ENCODE data around the gene MYO7A.

Gene MYO7A

DNA sequence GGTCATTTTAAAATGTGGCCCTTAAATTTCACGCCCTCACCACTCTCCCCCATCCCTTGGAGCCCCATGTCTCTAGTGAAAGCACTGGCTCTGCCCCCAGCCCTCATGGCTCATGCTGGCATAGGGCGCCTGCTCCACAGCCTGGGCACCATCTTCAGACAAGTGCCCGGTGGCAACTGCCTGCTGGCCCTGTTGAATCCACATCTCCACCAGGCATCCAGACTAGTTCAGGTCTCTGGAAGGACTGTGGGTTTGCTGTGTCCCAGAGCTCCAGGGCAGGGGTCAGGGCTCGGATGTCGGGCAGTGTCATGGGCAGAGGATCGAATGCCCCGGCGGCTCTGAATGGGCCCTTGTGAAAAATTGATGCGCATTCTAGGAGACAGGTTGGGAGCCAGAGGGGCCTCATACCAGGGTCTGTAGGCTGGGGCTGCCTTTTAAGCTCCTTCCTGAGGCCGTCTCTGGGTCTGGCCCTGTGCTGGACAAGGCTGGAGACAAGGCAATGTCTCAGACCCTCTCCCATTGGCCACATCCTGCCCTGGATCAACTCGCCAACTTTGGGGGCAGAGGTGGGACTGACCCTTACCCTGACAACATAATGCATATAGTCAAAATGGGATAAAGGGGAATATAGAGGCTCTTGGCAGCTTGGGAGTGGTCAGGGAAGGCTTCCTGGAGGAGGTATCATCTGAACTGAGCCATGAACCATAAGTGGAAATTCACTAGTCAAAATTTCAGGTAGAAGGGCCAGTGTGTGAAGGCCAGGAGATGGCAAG is 1.2 kb downstream of the MYO7A start:
- DNase-seq: no peak

DNA sequence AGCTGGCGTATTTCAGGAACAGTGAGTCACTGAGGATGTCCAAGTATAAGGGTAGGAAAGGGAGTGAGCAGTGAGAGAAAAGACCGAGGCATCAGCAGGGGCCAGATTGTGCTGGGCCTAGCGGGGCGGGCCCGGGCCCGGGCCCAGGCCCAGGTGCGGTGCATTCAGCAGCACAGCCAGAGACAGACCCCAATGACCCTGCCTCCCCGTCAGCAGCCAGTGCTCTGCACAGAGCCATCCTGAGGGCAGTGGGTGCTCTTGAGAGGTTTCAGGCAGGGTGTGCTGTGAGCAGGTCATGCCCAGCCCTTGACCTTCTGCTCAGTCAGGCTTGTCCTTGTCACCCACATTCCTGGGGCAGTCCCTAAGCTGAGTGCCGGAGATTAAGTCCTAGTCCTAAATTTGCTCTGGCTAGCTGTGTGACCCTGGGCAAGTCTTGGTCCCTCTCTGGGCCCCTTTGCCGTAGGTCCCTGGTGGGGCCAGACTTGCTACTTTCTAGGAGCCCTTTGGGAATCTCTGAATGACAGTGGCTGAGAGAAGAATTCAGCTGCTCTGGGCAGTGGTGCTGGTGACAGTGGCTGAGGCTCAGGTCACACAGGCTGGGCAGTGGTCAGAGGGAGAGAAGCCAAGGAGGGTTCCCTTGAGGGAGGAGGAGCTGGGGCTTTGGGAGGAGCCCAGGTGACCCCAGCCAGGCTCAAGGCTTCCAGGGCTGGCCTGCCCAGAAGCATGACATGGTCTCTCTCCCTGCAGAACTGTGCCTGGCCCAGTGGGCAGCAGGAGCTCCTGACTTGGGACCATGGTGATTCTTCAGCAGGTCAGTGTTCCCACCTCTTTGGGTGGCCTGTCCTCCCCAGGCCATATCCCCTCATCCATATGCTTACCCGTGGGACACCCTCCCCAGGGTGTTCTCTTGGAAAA is 2.1 kb downstream of the MYO7A start:
- DNase-seq: no peak

DNA sequence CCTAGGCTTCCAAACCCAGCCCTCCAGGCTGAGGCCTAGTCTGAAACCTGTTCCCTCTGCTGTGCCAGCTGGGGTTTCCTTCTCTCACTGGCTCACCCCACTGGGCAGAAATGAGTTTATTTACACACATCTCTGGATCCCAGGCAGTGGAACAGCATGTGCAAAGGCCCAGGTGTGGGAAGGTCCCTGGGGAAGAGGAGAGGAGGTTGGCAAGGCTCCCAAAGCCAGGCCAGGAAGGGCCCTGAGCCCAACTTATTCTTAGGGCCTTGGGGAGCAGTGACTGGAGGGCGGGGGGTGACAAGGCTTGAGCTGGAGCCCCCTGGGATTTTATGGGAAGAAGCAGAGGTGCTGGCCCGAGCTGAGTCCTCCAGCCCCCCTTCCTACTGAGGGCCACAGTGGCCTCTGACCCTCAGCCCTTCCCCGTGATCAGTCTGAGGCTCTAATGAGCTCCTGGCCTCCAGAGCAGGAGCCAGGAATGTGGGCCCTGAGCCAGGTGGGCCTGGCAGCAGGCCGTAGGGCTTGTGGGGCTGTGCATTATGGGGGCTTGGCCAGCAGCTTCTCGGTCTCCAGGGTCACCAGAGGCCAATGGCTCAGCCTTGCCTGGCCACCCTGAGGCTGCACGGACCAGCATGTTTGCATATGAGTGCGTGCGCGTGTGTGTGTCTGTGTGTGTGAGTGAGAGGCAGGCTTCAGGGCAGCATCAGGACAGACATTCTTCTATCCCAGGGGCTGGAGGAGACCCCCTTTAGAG is 2.9 kb downstream of the MYO7A start:
- DNase-seq: no peak

DNA sequence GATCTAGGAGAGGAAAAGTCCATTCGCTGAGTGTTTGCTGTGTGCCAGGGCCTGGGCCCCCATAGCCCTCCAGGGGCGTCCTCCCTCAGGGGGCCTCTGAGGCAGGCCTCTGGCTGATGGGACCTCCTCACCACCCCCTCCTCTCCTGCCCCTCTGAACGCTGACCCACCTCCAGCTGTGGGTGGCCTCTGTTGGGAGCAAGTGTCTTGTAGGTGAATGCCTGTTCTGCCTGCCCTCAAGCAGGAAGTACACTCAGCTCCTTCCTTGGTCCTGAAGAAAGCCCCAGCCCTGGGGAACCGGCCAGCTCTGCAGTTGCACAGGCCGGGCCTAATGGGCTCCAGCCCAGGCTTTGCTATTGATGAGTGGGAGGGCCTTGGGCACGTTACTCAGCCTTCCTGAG is 3.5 kb downstream of the MYO7A start:
- no peak for DNase-seq

DNA sequence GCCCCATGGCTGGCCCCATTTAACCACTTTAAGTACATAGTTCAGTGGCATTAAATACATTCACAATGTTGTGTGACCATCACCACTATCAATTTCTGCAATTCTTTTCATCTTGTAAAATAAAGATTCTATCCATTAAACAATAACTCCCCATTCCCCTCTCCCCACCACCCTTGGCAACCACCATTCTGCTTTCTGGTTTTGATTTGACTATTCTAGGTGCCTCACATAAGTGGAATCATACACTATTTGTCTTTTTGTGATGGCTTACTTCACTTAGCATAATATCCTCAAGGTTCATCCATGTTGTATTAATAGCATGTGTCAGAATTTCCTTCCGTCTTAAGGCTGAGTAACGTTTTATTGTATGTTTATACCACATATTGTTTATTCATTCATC is 7.0 kb downstream of the MYO7A start:
- no peak for DNase-seq

DNA sequence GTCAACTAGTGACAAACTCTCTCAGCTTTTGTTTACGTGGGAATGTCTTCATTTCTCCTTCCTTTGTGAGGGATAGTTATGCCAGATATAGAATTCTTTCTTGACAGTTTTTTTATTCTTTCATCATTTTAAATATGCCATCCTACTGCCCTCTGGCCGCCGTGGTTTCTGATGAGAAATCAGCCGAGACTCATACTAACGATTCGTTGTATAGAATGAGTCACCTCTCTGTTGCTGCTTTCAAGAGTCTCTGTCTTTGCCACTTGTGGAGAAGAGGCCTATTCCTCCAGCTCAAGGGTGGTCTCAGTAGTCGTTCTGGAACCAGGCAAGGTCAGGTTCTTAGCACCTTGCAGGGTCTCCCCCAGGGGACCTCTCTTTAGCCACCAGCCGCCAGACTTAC is 8.0 kb downstream of the MYO7A start:
- no peak for DNase-seq

DNA sequence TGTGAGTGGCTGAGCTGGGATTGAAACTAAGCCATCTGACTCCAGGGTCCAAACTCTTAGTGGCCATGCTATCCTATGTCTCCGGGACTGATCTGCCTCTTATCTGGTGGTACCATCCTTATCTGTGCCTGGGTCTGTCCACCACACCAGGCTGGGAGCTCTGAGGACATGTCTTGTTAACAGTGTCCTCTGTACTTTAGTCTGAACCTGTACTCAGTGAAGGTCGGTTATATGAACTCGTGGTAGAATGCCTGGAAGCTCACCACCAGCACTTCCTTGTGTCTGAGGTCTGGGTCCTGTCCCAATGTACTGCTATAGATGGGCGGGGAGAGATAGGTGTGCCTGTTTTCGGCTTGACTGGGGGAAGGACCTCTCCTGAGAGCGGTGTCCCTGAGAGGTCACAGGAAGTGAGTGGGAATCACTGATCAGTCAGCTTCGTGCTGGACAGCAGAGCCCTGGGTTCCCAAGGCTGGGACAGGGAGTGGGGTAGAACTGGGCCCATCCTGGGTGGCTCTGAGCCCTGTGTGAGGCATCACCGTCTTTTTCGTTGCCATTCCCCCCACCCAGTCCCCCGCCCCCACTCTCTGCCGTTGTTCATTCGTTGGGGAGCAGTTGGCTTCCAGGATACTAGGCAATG is 8.9 kb downstream of the MYO7A start:
- no peak for DNase-seq

DNA sequence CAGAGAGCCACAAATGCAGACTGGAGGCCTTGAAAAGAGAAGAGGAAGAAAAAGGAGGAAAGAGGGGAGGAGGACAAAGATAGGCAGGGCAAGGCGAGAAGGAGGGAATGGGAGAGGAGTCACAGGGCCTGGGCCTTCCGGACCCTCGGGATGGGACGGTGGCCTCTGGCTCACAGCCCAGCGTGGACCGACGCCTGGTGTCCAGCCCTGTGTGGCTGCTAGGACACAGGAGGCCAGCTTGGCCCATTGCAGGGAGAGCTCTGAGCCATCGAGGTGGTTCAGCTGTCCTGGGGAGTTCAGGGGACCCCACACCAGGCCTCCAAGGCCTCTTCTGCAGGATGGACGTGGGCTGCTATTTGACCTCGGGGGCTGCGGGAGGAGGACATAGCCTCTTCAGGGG is 9.4 kb downstream of the MYO7A start:
- no peak for DNase-seq

DNA sequence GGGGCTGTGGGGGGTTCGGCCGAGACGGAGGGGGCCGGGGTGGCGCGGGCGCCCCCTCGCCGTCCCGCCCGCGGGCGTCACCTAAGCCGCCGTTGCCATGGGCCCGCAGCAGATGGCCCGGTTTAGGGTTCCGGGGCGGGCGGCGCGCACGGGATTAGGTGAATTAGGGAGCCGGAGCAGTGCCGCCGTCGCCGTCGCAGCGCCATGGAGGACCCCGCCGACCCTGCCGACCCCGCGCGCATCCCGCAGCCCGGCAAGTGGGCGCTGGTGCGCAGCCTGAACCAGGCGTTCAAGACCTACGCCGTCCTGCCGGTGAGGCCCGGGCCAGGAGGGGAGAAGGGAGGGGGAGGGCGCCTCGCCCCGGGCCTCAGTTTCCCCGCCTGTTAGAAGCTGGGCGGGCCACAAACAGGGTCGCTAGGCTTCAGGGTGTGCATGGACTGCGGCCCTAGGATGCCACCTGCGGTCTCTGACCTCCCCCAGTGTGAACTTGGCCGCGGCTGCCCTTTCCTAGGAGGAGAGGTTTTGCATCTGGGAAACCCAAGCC is 10.1 kb downstream of the MYO7A start:
- DNase-seq: no peak

DNA sequence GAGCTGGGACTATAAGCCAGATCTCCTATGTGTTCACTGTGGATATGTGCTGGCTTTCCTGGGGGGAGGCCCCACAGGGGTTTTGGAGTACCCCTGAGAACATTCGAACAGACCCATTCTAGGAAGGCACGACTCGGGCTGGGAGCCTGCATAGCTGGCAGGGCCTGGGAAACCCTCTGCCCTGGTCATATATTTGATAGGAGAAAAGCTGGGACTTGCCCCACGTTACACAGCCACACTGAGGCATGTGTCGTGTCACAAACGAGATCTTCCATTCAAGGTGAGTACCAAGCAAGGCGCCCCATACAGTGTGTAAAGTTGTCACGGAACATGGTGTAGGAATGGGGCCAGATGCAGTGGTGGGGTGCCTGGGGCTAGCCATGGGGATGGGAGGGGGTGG is 11.2 kb downstream of the MYO7A start:
- no peak for DNase-seq

DNA sequence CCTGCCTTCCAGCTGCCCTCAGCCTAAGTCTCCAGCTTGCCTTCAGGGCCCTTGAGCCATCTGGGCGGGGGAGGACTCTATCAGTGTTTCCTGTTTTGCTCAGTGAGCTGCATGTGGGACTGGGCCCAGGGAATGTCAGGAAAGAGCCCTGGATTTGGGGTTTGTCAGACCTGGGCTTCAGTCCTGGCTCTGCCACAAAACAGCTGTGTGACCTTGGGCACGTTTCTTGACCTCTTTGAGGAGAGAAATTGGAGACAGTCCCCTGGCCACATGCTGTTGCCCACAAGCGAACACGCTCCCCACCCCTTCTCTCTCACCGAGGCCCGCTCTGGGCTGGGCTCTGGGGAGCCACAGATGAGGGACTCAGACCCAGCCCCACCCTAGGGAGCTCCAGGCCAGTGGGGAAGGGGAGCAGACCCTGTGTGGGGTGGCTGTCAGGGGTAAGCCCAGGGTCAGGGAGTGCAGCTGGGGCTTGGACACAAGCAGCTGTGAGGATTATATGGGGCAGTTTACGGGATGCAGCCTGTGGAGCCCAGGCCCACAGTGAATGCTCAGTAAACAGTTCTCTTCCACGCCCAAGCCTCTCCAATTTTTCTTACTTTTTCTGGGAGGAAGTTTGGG is 12.3 kb downstream of the MYO7A start:
- DNase-seq: no peak

DNA sequence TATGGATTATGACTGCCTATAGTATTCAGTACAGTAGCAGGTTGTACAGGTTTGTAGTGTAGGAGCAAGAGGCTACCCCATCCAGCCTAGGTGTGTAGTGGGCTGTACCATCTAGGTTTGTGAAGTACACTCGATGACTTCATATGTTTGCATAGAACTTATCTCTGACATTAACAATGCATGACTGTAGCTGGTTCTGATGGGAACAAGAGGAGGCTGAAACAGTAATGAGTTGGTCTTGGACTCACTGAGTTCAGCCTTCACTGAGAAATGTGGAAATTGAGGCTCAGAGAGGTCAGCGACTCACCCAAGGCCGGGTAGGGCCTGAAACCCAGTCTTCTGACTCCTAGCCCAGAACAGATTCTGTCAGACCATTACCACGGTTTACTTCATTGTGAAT is 13.0 kb downstream of the MYO7A start:
- no peak for DNase-seq

DNA sequence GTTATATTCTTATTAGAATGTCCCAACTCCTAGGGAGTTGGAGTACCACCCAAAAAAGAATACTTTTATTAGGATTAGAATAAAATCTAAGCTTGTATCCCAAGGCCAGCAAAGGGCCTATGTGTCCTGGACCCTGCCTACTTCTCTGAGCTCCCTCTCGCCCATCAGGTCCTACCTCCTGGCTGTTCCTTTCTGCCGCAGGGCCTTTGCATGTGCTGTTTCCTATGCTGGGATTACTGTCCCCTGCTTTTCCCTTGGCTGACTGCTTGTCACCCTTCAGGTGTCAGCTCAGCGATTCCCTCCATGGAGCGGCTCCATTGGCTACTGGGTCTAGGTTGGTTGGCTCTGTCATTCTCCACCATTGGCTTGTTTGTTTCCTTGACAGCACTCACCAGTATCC is 13.4 kb downstream of the MYO7A start:
- DNase-seq: no peak

DNA sequence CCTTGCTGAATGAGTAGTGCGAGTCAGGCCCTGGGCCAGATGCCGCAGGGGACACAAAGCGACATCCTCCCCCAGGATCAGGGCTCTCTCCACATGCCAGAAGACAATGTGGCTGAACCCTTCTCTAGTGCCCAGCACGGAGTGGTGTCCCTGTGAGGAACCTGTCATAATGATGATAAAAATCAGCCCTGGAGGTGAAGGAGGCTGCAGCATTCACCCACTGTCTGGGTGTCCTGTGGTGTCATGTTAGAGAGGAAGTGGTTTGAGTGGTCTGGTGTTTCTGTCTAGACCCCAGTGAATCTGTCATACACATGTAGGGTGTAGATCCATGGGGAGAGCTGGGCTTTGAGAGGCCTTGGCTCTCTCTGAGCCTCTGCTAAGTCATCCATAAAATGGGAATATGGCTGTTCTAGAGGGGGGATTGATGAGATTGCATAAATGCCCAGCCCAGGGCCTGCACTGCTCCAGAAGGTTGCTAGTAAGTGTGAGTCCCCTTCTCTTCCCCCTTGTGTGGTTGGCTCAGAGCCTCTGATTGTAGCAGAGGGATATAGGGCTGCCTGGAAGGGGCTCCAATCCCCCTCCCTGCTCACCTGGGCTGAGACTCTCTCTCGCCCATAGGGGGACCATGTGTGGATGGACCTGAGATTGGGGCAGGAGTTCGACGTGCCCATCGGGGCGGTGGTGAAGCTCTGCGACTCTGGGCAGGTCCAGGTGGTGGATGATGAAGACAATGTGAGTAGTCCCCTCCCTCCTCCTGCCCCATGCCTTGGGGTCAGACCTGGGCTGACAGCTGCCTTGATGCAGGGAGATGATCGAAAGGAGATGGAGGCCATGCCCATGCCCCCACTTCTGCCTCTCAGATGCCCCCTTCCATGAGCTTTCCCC is 14.3 kb downstream of the MYO7A start:
- no peak for DNase-seq

DNA sequence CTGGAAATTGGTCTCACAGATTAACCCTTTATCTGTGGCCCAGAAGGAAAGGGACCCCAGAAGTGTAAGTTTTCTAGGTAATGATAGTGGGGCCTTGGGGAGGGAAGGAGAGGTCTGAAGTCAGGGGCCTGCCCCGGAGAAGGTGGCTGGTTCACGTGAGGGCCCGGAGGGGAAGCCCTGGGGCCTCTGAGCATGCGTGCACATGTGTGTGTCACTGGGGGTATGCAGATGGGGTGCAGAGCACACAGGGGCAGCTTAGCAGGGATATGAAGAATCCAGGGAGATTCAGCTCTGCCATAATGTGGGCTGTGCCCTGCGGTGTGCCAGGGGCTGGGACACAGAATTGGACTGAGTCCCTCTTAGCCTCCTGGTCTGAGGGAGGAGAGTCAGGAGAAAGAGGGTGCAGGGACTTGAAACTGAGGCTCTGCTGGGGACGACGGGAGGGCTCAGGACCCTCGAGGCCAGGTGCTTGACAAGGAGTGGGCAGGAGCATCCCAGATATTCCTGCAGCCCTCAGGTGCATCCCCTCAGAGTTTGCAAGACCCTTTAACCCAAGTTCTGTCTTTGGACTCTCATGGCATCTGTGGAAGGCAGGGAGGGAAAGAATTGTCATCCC is 15.5 kb downstream of the MYO7A start:
- DNase-seq: no peak

DNA sequence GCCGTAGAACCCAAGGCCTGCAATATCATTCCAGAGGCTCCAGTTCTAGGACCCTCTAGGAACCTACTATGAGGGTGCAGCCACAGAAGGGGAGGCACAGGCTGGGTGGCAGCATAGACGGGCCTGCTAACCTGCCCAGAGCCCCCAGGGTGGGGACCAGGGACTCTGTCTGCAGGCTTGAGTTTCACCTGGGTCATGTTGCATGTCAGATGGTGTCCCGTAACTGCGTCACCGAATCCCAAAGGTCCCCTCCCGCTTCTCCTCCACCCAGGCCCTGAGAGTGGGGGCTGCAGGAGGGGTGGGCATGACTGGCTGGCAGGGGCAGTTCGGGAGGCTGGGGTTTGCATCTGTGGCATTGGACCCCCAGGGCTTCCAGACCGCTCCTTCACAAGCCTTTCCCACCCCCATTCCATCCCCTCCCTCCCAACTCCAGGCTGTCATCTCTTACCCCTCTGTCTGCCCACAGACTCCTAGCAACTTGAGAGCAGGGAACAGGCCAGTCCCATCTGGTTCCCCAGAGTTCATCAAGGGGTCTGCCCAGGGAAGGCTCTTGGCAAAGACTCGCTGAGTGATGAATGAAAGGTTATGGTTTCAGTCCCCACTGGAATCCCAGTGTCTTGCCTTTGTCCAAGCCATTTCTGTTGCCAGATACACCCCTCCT is 16.3 kb downstream of the MYO7A start:
- DNase-seq: no peak

DNA sequence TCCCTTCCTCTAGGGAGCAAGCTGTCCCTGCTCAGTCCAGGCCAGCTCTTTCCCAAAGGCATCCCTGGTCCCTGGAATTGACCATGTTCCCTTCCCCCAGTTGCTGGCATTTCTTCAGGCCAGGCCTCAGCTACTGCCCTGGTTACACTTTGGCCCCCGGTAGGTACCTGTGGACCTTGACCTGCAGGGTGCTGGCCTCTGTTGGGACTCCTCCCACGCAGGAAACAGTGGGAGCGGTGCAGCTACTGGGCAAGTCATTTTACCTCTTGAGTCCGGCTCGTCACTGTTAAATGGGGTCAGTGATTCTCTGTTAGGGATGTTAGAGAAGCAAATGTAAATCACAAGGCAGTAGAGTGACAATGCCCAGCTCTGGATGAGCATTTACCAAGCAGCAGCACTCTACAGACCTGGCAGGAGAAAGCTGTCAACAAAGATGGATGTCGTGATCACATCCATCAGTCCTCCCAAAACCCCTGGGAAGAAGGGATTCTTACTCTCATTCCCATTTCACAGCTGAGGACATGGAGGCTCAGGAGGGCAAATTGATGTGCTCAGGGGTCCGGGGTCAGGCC is 16.9 kb downstream of the MYO7A start:
- DNase-seq: no peak

DNA sequence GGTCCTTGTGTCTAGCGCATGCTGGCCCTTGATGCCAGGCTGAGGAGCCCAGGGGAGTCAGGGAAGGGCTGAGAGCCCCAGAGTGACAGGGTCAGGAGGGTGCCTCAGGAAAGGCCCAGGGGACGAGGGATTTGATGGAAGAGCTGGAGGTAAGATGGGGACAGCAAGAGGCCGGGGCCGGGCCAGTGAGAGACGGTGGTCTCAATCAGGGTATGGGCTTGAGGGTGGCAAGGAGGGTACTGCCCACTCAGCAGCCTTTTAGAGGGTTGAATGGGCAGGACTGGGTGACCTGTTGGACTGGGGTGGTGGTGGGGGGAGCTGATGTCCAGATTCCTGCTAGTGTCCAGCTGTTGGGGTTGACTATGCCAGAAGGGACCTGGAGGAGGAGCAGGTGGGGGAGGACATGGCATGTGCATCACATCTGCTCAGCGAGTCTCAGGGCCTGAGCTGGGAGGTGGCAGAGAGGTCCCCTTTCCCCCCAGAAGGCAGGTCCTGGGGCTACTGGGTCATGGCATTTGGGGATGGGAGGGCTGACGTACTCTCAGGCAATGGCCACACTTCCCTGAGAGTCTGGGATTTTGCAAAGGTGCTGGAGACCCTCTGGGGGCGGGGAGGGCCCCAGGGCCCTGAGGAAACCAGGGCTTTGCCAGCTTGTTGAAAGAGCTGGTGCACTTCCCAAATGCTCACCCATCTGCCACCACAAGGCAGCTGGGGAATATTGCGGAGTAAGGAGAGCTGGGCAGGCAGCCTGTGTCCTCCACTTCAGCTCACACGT is 18.4 kb downstream of the MYO7A start:
- no peak for DNase-seq

DNA sequence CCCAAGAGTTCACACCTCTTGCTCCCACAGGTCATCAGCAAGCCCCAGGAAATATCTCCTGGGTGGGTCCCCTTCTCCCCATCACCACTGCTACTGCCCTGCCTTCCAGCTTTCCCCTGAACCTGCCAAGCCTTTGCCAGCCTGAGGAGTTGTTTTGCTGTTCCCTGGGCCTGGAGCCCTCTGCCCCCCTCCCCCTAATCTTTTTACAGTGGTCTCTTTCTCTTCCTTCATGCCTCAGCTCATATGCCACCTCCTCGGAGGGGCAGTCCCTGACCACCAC is 18.9 kb downstream of the MYO7A start:
- DNase-seq: no peak

Measured in right kidney (tissue), 1 donor.